ENCODE data around the gene TNC. TPM values are rescaled to one million over a fixed set of nuclear protein-coding genes. Genes with fewer than 3 reads are reported as not detected.
"Not testable (repeated sequence)": the region's sequence is repeated elsewhere in the genome, so short reads cannot be mapped to it uniquely, and the experiment has no call there.

TNC gene
- total RNA-seq, 1 experiment from 2014 or later, result 5.7 TPM

DNA sequence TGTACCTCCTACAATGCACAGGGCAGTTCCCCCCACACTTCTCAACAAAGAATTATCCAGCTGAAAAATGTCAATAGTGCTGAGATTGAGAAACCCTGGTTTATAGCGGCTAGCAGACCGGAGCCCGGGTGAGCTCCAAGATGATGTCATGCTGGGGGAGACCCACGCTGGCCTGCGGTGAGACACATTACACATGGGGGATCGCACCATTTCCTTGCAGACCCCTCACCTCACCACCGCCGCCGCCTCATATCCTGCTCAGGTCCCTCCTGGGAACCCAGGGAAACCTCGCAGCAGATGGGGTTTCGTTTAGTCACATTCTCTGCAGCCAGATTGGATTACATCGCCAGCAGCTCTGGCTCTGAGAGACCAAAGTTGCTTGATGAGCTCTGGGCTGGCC lies 14.7 kb upstream of the TNC start:
- no peaks in the 10 kb centered on the region for H3K27me3 ChIP-seq (ENCODE audit: control insufficient read depth, insufficient read depth, low read length)
- in situ Hi-C loops (cut with HindIII; ENCODE audit: low pct_unique_long_range_greater_than_20kb, low sequenced_read_pairs) (no loop called here), intact Hi-C loops (cut with micrococcal nuclease; ENCODE audit: unreplicated experiment) (no loop called here)
- ChIA-PET CTCF (no interaction called here), POLR2A (no interaction called here)
- H3K27ac ChIP-seq (ENCODE audit: low read length), result no peak overlapping the region
- no peak for ATAC-seq
- TF ChIP-seq POLR2AphosphoS5 (IDR thresholded peaks at IDR 0.05; ENCODE audit: low read depth, low read length), result no peak
- TF ChIP-seq, protein P1, sequence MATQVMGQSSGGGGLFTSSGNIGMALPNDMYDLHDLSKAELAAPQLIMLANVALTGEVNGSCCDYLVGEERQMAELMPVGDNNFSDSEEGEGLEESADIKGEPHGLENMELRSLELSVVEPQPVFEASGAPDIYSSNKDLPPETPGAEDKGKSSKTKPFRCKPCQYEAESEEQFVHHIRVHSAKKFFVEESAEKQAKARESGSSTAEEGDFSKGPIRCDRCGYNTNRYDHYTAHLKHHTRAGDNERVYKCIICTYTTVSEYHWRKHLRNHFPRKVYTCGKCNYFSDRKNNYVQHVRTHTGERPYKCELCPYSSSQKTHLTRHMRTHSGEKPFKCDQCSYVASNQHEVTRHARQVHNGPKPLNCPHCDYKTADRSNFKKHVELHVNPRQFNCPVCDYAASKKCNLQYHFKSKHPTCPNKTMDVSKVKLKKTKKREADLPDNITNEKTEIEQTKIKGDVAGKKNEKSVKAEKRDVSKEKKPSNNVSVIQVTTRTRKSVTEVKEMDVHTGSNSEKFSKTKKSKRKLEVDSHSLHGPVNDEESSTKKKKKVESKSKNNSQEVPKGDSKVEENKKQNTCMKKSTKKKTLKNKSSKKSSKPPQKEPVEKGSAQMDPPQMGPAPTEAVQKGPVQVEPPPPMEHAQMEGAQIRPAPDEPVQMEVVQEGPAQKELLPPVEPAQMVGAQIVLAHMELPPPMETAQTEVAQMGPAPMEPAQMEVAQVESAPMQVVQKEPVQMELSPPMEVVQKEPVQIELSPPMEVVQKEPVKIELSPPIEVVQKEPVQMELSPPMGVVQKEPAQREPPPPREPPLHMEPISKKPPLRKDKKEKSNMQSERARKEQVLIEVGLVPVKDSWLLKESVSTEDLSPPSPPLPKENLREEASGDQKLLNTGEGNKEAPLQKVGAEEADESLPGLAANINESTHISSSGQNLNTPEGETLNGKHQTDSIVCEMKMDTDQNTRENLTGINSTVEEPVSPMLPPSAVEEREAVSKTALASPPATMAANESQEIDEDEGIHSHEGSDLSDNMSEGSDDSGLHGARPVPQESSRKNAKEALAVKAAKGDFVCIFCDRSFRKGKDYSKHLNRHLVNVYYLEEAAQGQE (IDR thresholded peaks at IDR 0.05; ENCODE audit: insufficient read depth in 1 of 2, low read depth in 2 of 2, low read length in 1 of 2), result no peak
- TF ChIP-seq, protein P2, sequence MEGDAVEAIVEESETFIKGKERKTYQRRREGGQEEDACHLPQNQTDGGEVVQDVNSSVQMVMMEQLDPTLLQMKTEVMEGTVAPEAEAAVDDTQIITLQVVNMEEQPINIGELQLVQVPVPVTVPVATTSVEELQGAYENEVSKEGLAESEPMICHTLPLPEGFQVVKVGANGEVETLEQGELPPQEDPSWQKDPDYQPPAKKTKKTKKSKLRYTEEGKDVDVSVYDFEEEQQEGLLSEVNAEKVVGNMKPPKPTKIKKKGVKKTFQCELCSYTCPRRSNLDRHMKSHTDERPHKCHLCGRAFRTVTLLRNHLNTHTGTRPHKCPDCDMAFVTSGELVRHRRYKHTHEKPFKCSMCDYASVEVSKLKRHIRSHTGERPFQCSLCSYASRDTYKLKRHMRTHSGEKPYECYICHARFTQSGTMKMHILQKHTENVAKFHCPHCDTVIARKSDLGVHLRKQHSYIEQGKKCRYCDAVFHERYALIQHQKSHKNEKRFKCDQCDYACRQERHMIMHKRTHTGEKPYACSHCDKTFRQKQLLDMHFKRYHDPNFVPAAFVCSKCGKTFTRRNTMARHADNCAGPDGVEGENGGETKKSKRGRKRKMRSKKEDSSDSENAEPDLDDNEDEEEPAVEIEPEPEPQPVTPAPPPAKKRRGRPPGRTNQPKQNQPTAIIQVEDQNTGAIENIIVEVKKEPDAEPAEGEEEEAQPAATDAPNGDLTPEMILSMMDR (IDR thresholded peaks at IDR 0.05), result no peak
- TF ChIP-seq TCF7L2 (IDR thresholded peaks at IDR 0.05; ENCODE audit: low read depth, low read length), result no peak
- TF ChIP-seq SIN3A (IDR thresholded peaks at IDR 0.05; ENCODE audit: borderline replicate concordance, insufficient read depth, low read depth, low read length), result no peak
- no peaks in the 10 kb centered on the region for H3K4me1 ChIP-seq (ENCODE audit: control insufficient read depth, insufficient read depth, low read length)
- H3K36me3 ChIP-seq (ENCODE audit: control insufficient read depth, insufficient read depth, low read length), result no peaks in the 10 kb centered on the region
- no peak overlapping the region for H3K4me3 ChIP-seq (ENCODE audit: low read depth in 2 of 2, low read length in 2 of 2)
- no TSS peak for BruUV-seq (replicated peaks)
- DNase-seq (ENCODE audit: low read depth, low spot score), result no peak
- H3K9me3 ChIP-seq (ENCODE audit: control insufficient read depth, insufficient read depth, low read depth, low read length), result no peaks in the 10 kb centered on the region

DNA sequence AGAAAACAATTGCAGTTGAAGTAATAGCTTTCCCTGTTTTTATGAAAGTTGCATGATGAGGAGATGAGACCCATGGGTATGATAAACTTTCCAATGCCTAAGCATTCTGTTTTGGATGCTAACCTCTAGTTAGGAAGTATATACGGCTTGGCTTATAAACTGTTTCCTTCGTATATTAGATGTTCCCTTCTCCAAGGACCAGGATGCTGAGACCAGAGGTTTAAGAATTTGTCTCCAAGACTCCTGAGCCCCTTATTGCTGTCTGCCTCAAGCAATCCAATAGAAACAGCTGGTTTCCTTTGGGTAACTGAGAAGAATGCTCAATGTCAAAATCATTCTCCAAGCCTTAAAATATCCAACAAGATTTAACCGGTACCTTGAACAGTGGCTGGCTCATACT lies 12.2 kb upstream of the TNC start:
- Histone ChIP-seq H3K36me3 (ENCODE audit: control insufficient read depth, insufficient read depth, low read length) (no peaks in the 10 kb centered on the region), H3K4me3 (ENCODE audit: low read depth in 2 of 2, low read length in 2 of 2) (no peak overlapping the region), H3K27me3 (ENCODE audit: control insufficient read depth, insufficient read depth, low read length) (no peaks in the 10 kb centered on the region), H3K9me3 (ENCODE audit: control insufficient read depth, insufficient read depth, low read depth, low read length) (no peaks in the 10 kb centered on the region), H3K4me1 (ENCODE audit: control insufficient read depth, insufficient read depth, low read length) (no peaks in the 10 kb centered on the region), H3K27ac (ENCODE audit: low read length) (no peak overlapping the region)
- ChIA-PET CTCF (no interaction called here), POLR2A (no interaction called here)
- in situ Hi-C loops (cut with HindIII; ENCODE audit: low pct_unique_long_range_greater_than_20kb, low sequenced_read_pairs) (no loop called here), intact Hi-C loops (cut with micrococcal nuclease; ENCODE audit: unreplicated experiment) (no loop called here)
- TF ChIP-seq TCF7L2 (IDR thresholded peaks at IDR 0.05; ENCODE audit: low read depth, low read length) (no peak), SIN3A (IDR thresholded peaks at IDR 0.05; ENCODE audit: borderline replicate concordance, insufficient read depth, low read depth, low read length) (no peak), POLR2AphosphoS5 (IDR thresholded peaks at IDR 0.05; ENCODE audit: low read depth, low read length) (no peak)
- TF ChIP-seq, protein P2 (IDR thresholded peaks at IDR 0.05), result no peak
- TF ChIP-seq, protein P1 (IDR thresholded peaks at IDR 0.05; ENCODE audit: insufficient read depth in 1 of 2, low read depth in 2 of 2, low read length in 1 of 2), result no peak
- no TSS peak for BruUV-seq (replicated peaks)
- DNase-seq (ENCODE audit: low read depth, low spot score) (no peak), ATAC-seq (no peak)

DNA sequence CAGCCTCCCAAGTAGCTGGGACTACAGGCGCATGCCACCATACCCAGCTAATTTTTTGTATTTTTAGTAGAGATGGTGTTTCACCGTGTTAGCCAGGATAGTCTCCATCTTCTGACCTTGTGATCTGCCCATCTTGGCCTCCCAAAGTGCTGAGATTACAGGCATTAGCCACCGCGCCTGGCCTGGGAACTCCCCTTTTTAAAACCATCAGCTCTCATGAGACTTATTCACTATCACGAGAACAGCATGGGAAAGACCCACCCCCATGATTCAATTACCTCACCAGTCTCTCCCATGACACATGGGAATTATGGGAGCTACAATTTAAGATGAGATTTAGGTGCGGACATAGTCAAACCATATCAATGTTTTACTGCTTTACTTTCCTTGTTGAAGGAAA lies 10.8 kb upstream of the TNC start:
- DNase-seq (ENCODE audit: low read depth, low spot score); in situ Hi-C loops (cut with HindIII; ENCODE audit: low pct_unique_long_range_greater_than_20kb, low sequenced_read_pairs); H3K27me3 ChIP-seq (ENCODE audit: control insufficient read depth, insufficient read depth, low read length); H3K4me3 ChIP-seq (ENCODE audit: low read depth in 2 of 2, low read length in 2 of 2); H3K36me3 ChIP-seq (ENCODE audit: control insufficient read depth, insufficient read depth, low read length); CTCF ChIA-PET; POLR2A ChIA-PET; intact Hi-C loops (cut with micrococcal nuclease; ENCODE audit: unreplicated experiment); H3K9me3 ChIP-seq (ENCODE audit: control insufficient read depth, insufficient read depth, low read depth, low read length); BruUV-seq (replicated peaks); ATAC-seq; H3K4me1 ChIP-seq (ENCODE audit: control insufficient read depth, insufficient read depth, low read length); H3K27ac ChIP-seq (ENCODE audit: low read length): not testable (repeated sequence)
